ENCODE data around the gene CROCC2.

DNA sequence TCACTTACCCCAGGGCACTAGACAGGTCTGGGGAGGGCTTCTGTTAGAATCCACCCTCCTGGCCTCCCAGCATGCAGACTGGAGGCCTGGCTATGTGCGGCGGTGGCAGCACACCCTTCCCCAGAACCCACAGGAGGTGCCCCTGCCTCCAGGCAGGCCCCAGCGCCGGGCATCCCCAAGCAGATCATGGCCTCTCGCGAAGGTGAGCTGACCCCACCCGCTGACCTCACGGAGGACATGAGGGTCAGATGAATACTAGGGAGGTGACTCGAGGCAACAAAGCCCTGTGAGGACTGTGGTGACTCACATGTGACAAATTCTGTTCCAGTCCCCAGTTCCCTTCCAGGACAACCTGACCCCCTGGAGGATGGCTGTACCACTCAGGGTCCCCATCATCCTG lies 12.1 kb upstream of the CROCC2 start:
- TF ChIP-seq, protein P1, sequence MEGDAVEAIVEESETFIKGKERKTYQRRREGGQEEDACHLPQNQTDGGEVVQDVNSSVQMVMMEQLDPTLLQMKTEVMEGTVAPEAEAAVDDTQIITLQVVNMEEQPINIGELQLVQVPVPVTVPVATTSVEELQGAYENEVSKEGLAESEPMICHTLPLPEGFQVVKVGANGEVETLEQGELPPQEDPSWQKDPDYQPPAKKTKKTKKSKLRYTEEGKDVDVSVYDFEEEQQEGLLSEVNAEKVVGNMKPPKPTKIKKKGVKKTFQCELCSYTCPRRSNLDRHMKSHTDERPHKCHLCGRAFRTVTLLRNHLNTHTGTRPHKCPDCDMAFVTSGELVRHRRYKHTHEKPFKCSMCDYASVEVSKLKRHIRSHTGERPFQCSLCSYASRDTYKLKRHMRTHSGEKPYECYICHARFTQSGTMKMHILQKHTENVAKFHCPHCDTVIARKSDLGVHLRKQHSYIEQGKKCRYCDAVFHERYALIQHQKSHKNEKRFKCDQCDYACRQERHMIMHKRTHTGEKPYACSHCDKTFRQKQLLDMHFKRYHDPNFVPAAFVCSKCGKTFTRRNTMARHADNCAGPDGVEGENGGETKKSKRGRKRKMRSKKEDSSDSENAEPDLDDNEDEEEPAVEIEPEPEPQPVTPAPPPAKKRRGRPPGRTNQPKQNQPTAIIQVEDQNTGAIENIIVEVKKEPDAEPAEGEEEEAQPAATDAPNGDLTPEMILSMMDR (IDR thresholded peaks at IDR 0.05): no peak
- TF ChIP-seq EZH2 (IDR thresholded peaks at IDR 0.05; ENCODE audit: borderline replicate concordance, insufficient read depth, low read depth, low read length, poor library complexity, severe bottlenecking): no peak

Data from B cell (primary cell).